MM.1S (cell line): Measurements from ENCODE around the gene GMFB.

Experiments
- EZH2 ChIP-seq: fragments of 300-600 bp; sonication (generic); optimal IDR thresholded peaks from 2 replicates; pipeline ENCODE3; 2017; ENCODE audit warnings: low read depth, mild to moderate bottlenecking, antibody characterized with exemption, low read length, mixed read lengths
- EZH2phosphoT487 ChIP-seq: fragments of 300-600 bp; sonication (generic); IDR thresholded peaks from 2 replicates; pipeline ENCODE4 v1.6.1; 2018; ENCODE audit warnings: antibody characterized with exemption, low read length
- TF ChIP-seq, protein P1 (sequence below): fragments of 300-600 bp; sonication (generic); IDR thresholded peaks from 2 replicates; pipeline ENCODE4 v1.5.1; 2016; ENCODE audit warnings: antibody characterized with exemption, low read length, mixed read lengths

DNA sequence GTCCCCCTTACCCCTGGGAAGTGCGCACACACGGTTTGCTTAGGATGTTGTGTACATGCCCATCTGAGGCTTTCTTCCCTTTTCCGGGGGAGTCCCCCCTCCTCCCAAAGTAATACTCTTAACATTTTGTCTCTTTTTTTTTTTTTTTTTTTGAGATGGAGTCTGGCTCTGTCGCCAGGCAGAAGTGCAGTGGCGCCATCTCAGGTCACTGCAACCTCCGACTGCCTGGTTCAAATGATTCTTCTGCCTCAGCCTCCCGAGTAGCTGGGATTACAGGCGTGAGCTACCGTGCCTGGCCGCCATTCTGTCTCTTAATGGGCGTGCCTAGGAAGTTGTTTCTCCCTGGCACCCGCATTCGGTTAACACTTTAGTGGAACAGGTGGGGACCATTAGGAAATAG, 4.5 kb upstream of the GMFB start:
- TF ChIP-seq, protein P1, sequence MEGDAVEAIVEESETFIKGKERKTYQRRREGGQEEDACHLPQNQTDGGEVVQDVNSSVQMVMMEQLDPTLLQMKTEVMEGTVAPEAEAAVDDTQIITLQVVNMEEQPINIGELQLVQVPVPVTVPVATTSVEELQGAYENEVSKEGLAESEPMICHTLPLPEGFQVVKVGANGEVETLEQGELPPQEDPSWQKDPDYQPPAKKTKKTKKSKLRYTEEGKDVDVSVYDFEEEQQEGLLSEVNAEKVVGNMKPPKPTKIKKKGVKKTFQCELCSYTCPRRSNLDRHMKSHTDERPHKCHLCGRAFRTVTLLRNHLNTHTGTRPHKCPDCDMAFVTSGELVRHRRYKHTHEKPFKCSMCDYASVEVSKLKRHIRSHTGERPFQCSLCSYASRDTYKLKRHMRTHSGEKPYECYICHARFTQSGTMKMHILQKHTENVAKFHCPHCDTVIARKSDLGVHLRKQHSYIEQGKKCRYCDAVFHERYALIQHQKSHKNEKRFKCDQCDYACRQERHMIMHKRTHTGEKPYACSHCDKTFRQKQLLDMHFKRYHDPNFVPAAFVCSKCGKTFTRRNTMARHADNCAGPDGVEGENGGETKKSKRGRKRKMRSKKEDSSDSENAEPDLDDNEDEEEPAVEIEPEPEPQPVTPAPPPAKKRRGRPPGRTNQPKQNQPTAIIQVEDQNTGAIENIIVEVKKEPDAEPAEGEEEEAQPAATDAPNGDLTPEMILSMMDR = no peak
- TF ChIP-seq EZH2 (no peak), EZH2phosphoT487 (no peak)
